Endothelial cell (in vitro differentiated cells): ENCODE data around the gene EPB41L1. TPM values are rescaled to one million over a fixed set of nuclear protein-coding genes. Genes with fewer than 3 reads are reported as not detected.

Experiments used
- DNase-seq: peaks from one replicate; pipeline ENCODE4 v3.0.0; 2021; ENCODE audit warnings: low spot score
- H3K27ac Mint-ChIP-seq: one replicate; pipeline ENCODE4 v1.8.0; 2021; ENCODE audit warnings: mixed read lengths, inconsistent platforms; ENCODE audit not compliant: unreplicated experiment
- H3K27me3 Mint-ChIP-seq: one replicate; pipeline ENCODE4 v1.8.0; 2021; ENCODE audit warnings: mild to moderate bottlenecking, moderate library complexity, mixed read lengths, inconsistent platforms; ENCODE audit not compliant: unreplicated experiment
- H3K36me3 Mint-ChIP-seq: one replicate; pipeline ENCODE4 v1.8.0; 2021; ENCODE audit warnings: mild to moderate bottlenecking, low read depth, mixed read lengths, inconsistent platforms; ENCODE audit not compliant: unreplicated experiment
- H3K4me1 Mint-ChIP-seq: one replicate; pipeline ENCODE4 v1.8.0; 2021; ENCODE audit warnings: mild to moderate bottlenecking, mixed read lengths, inconsistent platforms; ENCODE audit not compliant: unreplicated experiment
- H3K4me3 Mint-ChIP-seq: one replicate; pipeline ENCODE4 v1.8.0; 2021; ENCODE audit warnings: mild to moderate bottlenecking, mixed read lengths, inconsistent platforms; ENCODE audit not compliant: unreplicated experiment
- H3K9me3 Mint-ChIP-seq: one replicate; pipeline ENCODE4 v1.8.0; 2021; ENCODE audit warnings: mixed read lengths, inconsistent platforms; ENCODE audit not compliant: unreplicated experiment
- total RNA-seq: library from RNA; stranded (reverse); fragmentation: NEBNext Ultra II Directional; extraction: Animal tissue kit (Norgen Biotek cat#: 25700); gene quantifications from one replicate; pipeline ENCODE4 v1.2.1, GENCODE V29; 2021; ENCODE audit not compliant: unreplicated experiment
- TF ChIP-seq, protein P1 (sequence below): fragments of 200-600 bp; sonication (generic); IDR thresholded peaks from one replicate; pipeline ENCODE4 v1.5.0; 2021; ENCODE audit warnings: antibody characterized with exemption; ENCODE audit not compliant: unreplicated experiment

EPB41L1 gene
- total RNA-seq, 1 donor from 2014 or later, result 19.3 TPM

DNA sequence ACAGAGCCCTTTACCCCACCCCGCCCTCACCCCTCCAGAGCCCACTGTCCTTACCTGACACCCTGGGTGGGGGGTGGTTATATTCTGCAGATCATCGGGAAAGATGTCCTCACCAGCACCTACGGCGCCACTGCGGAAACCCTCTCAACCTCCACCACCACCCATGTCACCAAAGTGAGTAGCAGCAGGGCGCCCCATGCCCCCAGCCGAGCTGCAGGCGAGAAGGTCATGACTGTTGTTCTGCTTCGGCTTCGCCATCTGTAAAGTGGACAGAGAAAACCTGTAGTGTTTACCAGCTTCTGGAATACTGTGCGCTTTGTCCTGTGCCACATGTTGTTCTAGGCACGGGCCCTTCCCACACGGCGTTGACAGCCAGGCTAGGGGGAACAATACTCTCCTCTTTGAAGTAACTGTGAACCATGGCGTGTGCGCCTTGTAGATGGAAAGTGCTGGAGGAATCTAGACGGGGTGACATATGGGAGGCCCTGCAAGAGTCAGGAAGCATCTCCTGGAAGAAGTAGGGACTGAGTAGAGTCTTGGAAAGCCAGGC lies 65.2 kb downstream of the EPB41L1 start:
- Mint-ChIP-seq H3K4me3 (no peak overlapping the region), H3K27me3 (peaks cover 2% of the 10 kb centered on the region), H3K27ac (no peak overlapping the region), H3K4me1 (peaks cover 4% of the 10 kb centered on the region), H3K9me3 (no peaks in the 10 kb centered on the region), H3K36me3 (peaks cover 13% of the 10 kb centered on the region)
- TF ChIP-seq, protein P1, sequence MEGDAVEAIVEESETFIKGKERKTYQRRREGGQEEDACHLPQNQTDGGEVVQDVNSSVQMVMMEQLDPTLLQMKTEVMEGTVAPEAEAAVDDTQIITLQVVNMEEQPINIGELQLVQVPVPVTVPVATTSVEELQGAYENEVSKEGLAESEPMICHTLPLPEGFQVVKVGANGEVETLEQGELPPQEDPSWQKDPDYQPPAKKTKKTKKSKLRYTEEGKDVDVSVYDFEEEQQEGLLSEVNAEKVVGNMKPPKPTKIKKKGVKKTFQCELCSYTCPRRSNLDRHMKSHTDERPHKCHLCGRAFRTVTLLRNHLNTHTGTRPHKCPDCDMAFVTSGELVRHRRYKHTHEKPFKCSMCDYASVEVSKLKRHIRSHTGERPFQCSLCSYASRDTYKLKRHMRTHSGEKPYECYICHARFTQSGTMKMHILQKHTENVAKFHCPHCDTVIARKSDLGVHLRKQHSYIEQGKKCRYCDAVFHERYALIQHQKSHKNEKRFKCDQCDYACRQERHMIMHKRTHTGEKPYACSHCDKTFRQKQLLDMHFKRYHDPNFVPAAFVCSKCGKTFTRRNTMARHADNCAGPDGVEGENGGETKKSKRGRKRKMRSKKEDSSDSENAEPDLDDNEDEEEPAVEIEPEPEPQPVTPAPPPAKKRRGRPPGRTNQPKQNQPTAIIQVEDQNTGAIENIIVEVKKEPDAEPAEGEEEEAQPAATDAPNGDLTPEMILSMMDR, result no peak
- DNase-seq, result no peak

DNA sequence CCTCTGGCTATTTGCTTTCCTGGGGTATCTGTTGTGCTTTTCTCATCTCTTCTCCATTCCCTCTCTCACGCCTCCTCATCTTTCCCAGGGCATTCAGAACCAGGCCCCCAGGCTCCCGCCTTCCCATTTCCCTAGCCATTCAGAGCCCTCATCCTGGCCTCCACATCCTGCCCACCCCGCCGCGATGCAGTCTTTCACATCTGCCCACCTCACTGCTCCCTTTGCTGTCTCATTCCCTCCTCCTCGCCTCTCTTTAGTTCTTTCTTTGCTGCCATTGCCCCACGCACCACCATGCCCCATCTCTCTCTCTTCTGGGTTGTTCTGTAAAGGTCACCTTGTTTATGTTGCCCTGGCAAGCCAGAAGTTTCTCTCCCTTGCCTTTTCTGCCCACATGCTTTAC lies 71.1 kb downstream of the EPB41L1 start:
- Mint-ChIP-seq H3K27ac (no peak overlapping the region), H3K27me3 (peaks cover 1% of the 10 kb centered on the region), H3K4me3 (no peak overlapping the region), H3K9me3 (no peaks in the 10 kb centered on the region), H3K36me3 (peaks cover 9% of the 10 kb centered on the region), H3K4me1 (peaks cover 5% of the 10 kb centered on the region)
- no peak for DNase-seq
- TF ChIP-seq, protein P1, result no peak

DNA sequence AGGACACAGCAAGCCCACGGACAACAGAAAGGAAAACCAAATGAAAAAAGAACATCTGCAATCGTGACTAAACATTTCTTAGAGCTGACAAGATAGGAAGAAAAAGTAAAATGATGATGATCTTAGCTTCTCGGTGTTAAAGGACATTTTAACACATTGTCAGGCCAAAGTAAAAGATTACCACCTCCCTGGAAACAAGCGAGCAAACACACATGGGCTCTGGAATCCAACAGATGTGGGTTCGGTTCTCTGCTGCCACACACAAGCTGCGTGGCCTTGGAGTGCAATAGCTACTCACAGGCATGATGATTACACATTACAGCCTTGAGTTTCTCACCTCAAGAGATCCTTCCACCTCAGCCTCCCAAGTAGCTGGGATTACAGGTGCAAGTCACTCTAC lies 74.2 kb downstream of the EPB41L1 start:
- Mint-ChIP-seq H3K27me3 (peaks cover 1% of the 10 kb centered on the region), H3K27ac (no peak overlapping the region), H3K9me3 (no peaks in the 10 kb centered on the region), H3K36me3 (peaks cover 3% of the 10 kb centered on the region), H3K4me1 (peaks cover 19% of the 10 kb centered on the region), H3K4me3 (no peak overlapping the region)
- no peak for DNase-seq
- TF ChIP-seq, protein P1, result no peak

DNA sequence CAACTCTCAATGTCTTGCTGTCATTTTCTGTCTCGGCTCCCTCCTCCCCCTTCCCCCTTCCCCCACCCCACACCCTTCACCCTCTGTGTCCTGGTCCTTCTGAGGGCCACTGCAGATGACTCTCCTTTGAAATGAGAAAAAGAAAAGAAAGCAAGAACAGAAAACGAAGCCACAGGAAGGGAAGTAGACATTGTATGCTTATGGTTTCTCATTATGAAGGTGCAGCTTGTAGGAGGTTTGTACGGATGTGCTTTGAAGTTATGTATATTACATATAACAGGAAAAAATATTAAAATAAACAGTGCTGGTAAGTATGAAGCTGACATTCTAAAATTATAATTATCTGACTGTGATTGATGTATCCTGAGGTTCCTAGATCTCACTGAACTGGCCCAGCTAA lies 75.5 kb downstream of the EPB41L1 start:
- H3K4me1 Mint-ChIP-seq, result peaks cover 19% of the 10 kb centered on the region
- TF ChIP-seq, protein P1, result no peak
- DNase-seq, result no peak
- H3K4me3 Mint-ChIP-seq, result no peak overlapping the region
- peaks cover 3% of the 10 kb centered on the region for H3K36me3 Mint-ChIP-seq
- H3K9me3 Mint-ChIP-seq, result no peaks in the 10 kb centered on the region
- no peak overlapping the region for H3K27ac Mint-ChIP-seq
- H3K27me3 Mint-ChIP-seq, result peaks cover 1% of the 10 kb centered on the region

DNA sequence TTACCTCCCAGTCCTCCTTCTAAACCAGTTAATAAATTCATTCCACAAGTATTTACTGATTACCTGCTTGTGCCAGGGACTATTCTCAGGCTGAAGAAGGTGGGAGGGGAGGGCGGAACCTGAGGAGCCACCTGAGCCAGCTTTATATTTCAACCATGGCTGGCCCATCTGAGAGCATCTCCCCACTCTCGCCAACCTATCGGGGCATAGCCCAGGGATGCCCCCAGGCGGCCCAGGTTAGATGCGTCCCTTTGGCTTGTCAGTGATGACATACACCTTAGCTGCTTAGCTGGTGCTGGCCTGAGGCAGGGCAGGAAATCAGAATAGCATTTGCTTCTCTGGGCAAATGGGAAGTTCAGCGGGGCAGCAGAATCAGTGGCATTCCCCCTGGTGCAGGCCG lies 76.8 kb downstream of the EPB41L1 start:
- Mint-ChIP-seq H3K36me3 (peaks cover 3% of the 10 kb centered on the region), H3K27me3 (peaks cover 1% of the 10 kb centered on the region), H3K27ac (no peak overlapping the region), H3K4me3 (no peak overlapping the region), H3K4me1 (peaks cover 20% of the 10 kb centered on the region), H3K9me3 (no peaks in the 10 kb centered on the region)
- TF ChIP-seq, protein P1, result no peak
- DNase-seq, result no peak
